ENCODE measurements around the gene ADPRHL1. TPM values are rescaled to one million over a fixed set of nuclear protein-coding genes. Genes with fewer than 3 reads are reported as not detected.

Gene ADPRHL1
- total RNA-seq, 2 donors from 2014 or later: 241 to 245 TPM

DNA sequence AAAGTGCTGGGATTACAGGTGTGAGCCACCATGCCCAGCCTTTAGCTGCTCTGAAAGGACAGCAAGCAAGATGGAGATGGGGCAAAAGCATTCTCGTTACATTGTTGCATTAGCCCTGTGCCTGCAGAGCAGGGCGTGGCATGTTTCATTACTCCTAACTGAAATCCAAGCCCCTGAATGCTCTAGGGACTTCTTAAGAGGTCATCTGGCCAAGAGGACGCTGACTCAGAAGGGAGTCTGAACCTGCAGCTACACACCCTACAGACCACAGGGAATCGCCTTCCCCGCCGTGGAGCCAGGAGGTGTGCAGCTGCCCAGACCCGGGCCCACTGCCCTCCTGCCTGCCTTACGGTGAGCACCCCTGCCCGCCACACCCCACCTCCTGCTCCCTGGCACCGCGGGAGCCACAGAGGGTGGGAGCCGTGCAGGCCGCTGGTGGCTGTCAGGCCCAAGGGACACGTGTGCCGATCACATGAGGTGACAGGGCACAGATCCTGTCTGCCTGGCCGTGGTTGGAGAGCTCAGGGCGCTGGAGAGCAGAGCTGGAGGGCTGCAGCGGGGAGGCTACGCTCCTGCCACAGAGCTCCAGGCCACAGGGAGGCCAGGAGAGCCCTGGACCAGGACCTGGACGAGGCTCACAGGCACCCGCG, 27.2 kb downstream of the ADPRHL1 start:
- intact Hi-C loops (cut with DNase I): no loop called here
- ATAC-seq (no peak), DNase-seq (no peak)

DNA sequence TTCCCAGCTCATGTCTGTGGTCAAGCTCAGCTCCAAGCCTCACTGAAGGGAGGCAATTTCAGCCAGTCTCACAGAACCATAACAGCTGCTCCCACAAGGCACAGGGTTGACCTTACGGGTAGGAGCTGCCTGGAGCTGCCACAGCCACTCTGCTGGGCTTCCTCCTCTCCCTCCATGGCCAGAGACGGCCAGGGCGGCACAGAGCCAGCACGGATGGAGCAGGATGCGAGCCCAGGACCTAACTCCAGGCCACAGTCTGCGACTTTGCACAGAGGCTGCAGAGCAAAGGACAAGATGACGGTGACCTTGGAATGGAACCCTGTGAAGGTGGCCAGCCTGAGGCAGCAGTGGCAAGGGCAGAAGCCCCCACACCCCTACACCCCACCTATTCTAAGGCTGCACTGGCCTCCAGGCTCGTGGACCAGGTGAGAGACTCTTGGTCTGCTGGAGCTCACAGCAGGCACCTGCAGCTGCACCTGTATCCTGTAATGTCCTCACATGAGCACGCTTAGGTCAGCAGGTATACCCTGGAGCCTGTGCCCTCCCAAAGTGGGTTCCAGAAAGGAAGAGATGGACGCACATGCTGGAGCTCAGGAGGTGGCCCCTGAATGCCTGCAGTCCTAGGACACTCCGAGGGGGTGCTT, 29.6 kb downstream of the ADPRHL1 start:
- ATAC-seq (no peak), DNase-seq (no peak)
- intact Hi-C loops (cut with DNase I): no loop called here

DNA sequence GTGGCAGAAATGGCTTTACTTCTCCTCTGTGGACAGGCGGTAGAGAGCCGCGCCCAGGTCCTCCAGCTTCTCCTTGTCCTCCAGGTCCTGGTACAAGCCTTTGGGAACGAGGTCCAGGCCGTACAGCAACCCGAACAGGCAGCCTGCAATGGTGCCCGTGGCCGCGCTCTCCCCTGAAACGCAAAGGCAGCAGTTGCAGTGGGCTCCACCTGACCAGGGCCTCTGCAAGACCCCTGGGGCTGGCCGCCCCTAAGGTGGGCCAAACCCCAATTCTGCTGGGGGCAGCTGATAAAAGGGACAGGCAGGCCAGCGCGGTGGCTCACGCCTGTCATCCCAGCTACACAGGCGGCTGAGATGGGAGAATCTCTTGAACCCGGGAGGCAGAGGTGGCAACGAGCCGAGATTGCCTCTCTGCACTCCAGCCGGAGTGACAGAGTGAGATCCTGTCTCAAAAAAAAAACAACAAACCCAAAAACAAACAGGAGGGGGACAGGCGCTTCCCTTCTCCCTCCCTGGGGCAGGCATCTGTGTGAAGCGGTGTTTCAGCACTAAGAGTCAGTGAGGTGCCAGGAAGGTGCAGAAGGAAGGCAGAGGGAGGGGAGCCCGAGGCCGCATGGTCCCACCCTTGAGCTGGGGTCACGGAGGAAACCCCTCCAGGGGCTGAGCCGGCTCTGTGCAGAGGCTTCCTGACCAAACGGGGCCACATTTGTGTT, 30.3 kb downstream of the ADPRHL1 start:
- ATAC-seq (no peak), DNase-seq (no peak)

DNA sequence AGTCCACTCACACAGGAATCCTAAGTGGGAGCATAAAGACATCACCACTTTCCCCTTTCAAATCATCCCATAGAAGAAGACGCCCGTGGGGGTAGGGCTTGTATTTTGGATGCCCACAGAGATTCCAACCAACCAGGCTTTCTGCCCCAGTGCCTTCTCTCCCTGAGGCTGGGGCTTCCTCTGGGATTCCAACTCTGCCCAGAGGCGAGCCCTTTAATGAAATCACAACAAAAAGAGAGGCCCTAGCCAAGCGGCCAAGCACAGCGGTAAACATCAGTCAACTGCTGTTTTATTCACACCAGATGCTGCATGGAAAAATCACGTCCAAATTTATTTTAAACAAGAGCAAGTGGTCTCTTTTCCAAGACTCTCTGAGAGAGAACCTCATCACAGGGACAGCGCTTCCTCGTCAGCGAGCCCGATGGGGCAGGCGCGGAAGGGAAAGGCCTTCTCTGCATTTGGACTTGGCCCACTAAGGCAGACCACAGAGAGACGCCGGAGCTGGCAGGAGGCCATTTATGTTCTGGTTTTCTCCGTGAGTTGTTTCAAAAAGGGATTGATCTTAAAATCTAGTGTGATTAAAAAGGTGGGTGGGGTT, 31.5 kb downstream of the ADPRHL1 start:
- ATAC-seq (no peak), DNase-seq (no peak)
- intact Hi-C loops (cut with DNase I): no loop called here

More for the DNA sequence above, 30.3 kb downstream of the ADPRHL1 start:
- intact Hi-C loops (cut with DNase I): no loop called here

DNA sequence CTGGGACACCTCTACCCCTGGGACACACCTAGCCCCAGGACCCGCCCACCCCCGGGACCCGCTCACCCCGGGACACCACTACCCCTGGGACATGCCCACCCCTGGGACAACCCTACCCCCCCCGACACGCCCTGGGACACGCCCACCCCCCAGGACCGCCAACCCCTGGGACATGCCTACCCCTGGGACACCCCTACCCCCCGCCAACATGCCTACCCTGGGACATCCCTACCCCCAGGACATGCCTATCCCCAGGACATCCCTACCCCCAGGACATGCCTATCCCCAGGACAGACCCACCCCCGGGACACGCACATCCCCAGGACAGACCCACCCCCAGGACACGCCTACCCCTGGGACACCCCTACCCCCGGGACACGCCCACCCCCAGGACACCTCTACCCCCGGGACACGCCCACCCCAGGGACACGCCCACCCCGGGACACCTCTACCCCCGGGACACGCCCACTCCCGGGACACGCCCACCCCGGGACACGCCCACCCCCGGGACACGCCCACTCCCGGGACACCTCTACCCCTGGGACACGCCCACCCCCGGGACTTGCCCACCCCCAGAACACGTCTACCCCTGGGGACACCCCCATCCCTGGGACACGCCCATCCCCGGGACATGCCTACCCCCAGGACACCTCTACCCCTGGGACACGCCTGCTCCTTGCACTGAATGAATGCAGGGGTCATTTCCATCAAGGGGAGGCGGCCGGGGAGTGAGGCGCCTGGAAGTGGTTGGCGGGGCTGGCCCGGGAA, 32.3 kb downstream of the ADPRHL1 start:
- intact Hi-C loops (cut with DNase I): no loop called here
- peak; percentile 20 to 32 for ATAC-seq
- DNase-seq: no peak

DNA sequence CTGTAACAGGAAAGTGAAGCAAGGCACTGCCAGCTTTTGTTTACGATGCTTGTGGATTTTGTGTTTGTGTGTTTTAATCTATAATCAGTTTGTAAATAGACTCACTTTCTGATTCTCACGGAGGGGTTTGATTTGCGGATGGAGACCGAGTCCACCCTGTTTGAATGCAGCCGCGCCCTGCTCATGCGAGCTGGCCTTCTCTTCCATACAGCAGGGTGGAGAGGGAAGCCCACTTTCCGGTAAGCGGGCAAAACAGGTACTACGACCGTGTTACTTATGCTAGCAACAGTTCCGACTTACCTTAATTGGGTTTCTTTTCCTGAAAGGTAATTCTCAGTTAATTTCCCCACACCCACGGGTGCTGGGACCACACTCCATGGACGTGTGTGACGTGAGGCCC, 33.1 kb downstream of the ADPRHL1 start:
- DNase-seq: no peak
- intact Hi-C loops (cut with DNase I): no loop called here
- no peak for ATAC-seq

DNA sequence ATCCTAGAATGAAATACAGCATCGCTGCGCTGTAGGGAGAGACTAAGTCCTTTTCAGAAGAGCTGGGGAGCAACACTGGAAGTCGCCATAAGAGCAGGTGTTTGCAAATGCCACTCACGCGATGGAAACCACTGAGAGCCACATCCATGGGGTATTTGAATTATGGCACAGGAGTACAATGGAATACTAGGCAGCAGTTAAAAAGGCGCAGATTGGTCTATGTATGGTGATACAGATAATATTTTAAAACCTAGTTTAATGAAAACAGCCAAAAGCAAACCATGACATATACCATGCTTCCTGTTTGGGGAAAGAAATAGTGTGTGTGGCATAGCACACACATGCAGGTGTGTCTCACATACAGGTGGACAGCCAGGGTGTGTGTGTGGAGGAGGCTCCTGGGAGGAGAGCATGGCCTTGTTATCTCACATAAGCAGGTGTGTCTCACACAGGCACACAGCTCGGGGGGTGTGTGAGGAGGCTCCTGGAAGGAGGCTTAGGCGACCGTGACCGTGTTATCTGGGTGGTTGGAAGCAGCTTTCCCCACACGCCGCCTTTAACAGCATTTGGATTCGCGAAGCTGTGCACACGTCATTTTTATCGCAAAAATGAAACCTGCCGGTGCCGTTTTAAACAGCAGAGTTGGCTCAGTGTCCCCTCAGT, 33.6 kb downstream of the ADPRHL1 start:
- ATAC-seq (no peak), DNase-seq (no peak)
- intact Hi-C loops (cut with DNase I): no loop called here

DNA sequence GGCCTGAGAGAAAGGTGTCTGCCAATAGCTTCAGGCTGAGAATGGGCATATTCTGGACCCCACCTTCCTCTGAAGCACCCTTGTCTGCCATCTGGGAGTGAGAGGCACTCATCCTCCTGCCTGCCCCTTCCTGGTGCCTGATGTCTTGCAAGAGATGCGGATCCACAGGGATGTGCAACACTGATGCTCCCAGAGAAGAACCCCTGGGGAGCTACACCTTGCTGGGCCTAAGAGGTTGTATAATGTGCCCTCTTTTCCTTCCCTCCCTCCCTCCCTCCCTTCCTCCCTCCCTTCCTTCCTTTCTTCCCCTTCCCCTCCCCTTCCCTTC, 34.6 kb downstream of the ADPRHL1 start:
- ATAC-seq (no peak), DNase-seq (no peak)
- intact Hi-C loops (cut with DNase I): no loop called here

DNA sequence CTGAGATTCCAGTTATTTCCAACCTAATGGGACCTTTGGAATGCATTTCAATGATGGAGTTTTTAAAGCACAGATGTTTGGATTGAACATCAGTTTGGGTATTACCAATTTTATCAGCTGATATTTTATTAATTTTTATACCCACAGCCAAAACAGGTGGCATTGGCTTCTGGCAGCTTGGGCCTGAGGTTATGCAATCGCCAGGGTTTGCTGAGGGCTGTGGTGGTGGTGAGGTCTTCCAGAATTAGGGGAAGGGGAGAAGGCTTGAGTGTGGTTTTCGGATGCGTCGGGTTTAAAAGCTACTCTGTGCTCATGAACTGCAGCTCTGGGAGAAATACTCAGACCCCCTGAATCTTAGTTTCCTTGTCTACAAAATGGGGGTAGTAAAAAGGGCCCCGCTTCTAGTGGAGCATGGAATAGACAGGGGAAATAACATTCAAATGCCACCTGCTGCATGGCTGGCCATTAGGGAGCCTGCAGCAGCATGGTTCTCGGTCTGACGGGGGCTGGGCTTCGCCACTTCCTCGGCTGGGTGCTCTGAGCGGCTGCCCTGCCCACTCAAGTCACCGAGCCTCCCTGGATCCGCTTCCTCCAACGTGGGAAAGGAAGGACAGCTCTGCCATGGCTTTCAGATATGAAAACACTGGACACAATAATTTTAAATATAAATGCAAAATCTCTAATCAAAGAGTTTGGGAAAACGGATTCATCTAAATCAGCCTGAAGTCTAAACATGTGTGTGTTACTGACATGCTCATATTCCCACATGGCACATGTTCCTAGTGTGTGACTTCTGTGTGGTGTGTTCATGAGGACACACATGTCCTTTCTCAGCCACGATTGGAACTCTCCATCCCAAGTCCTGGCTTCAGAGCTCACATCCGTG, 35.2 kb downstream of the ADPRHL1 start:
- DNase-seq: no peak
- intact Hi-C loops (cut with DNase I): no loop called here
- ATAC-seq: no peak

DNA sequence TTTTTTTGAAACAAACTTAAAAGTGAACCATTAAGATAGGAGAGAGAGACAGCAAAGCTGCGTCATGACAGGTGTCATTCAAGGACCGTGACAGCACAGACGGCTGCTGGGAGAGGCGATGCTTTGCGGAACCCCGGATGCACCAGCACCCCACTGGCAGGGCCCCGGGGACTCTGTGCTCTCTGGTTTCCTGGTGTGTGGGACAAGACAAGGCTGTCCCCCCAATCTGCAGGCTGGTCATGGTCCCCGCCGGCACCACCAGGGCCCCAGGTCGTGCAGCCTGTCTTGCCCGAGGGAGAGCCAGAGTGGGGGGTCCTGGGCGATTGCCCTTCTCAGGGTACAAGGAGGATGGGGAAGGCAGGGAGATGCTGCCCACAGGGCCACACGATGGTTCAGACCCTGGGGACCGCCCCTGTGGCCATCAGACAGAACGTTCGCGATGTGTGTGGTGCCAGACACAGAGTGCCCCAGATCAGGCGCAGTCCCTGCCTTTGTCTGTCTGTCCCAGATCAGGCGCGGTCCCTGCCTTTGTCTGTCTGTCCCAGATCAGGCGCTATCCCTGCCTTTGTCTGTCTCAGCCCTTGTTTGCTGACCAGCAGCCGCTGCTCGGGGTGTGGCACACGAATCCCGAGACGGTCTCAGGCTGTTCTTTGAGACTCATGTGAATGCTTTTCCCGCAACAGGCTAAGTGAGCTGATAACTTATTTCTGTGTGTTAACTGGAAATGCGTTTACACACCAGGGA, 36.1 kb downstream of the ADPRHL1 start:
- DNase-seq (no peak), ATAC-seq (no peak)
- intact Hi-C loops (cut with DNase I): no loop called here

DNA sequence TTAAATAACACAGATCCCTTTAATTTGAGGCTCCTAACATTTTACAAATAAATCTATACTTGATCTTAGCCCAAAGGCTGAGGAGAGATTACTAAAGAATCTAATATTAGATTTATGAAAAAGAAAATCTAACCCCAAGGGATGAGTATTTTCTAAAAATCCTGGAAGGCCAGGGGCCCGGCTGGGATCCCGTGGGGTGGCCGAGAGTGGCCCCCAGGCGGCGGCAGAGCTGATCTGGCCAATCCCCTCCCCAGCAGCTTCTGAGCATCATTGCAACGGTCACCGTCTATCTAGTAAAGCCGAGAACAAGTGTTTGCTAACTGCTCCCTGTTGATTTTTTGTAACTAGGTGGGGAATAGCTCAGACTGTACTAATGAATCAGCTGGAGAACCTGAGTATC, 37.5 kb downstream of the ADPRHL1 start:
- no peak for ATAC-seq
- intact Hi-C loops (cut with DNase I): no loop called here
- no peak for DNase-seq

DNA sequence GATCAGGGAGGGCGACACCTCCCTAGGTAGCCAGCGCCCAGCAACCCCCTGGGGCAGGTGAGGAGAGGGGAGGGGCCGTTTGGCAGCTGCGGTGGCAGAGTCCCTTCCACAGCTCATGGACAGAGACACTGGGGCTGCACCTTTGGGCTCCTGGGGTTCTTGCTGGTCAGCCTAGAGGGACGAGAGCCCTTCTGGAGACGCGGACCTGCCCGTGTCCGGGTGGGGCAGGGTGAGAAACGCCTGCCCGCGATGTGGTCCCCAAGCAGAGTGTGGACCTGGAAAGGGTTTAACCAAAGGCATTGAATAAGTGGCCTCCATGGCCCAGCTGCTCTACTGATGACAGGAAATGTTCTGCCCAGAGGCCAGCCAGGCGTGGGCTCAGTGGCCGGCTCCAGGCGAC, 38.3 kb downstream of the ADPRHL1 start:
- intact Hi-C loops (cut with DNase I): no loop called here
- DNase-seq (no peak), ATAC-seq (no peak)

DNA sequence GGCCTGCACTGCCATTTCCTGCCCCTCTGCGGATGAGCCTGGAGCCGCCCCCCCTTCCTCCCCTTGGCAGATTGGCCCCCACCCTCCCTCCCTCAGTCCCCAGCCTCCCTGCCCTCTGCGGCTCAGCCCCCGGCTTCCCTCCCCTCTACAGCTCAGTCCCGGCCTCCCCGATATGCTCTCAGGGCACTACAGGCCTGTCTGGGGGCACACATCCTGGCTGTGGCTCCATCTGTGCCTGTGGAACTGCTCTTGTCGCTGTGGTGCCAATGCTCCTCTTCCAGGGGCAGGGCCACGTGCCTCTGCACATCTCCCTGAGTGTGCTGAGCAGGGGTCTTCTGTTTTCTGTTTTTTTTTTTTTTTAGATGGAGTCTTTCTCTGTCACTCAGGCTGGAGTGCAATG, 39.0 kb downstream of the ADPRHL1 start:
- intact Hi-C loops (cut with DNase I): no loop called here
- peak in 1 of 2 donors; percentile 7 for ATAC-seq
- no peak for DNase-seq

DNA sequence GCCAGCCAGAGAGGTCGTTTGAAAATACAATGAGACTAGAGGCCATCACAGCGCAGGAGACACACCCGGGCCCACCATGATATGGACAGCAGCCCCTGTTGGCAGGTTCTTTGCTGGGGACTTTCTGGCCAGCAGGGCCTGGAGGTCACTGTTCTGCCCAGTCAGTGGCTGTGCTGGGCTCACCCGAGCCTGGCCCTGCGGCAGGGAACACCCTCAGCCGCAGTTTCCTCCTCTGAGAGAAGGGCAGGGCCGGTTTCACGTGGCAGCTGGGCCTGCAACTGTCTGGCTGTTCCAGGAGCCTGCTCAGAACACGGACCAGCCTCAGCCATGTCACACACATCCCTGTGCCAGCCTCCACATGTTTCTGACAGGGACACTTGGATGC, 39.4 kb downstream of the ADPRHL1 start:
- intact Hi-C loops (cut with DNase I): no loop called here
- ATAC-seq (peak; percentile 17 to 23), DNase-seq (no peak)

DNA sequence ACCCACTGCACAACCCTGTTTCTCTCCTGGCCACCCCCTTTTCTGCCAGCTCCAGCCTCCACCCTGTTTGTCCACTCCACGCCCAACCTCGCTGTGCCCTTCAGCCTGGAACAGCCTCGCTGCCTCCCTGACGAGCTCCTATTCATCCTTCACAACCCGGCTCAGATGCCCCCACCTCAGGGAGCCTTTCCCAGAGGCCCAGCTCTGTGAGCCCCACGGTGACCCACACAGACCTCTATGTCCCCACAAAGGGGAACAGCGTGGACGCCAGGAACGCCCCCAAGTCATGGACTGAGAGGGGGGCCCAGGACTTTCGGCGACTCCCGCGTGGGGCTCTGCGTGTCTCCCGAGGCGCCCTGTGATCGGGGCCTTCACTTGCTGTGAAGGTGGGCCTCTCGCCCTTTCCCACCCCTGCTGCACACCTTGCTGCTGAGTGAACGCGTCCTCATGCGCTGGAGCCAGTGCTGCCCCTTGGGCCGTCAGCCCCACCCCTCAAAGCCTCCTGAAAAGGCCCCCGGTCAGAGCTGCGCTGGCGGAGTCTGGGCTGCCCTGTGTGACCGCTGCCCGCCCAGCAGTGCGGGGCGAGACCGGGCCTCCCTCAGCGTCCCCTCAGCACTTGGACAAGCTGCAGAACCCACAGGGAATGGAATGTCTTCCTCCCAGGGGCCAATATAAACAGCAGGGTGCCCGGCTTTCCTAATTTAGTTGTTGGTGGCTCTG, 40.0 kb downstream of the ADPRHL1 start:
- intact Hi-C loops (cut with DNase I): no loop called here
- ATAC-seq: peak in 1 of 2 donors; percentile 7
- no peak for DNase-seq

DNA sequence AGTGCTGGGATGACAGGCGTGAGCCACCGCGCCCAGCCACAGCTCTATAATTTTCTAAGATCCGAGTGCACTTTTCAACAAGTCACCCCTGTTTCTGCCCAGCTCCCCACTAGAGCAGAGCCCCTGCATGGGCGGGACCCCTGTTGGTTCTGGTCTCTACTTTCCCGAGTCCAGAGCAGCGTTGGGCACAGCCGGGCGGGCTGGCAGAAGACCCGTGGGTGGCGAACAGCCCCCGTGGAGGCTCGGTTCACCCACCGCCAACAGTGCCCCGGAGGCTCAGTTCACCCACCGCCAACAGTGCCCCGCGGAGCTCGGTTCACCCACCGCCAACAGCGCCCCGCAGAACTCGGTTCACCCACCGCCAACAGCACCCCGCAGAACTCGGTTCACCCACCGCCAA, 40.8 kb downstream of the ADPRHL1 start:
- ATAC-seq: no peak
- intact Hi-C loops (cut with DNase I): no loop called here
- no peak for DNase-seq

Data from left cardiac atrium (tissue), 4 donors.